GM18870 (cell line): Measurements from ENCODE around the gene LYG2.
"Not testable (repeated sequence)": the region's sequence is repeated elsewhere in the genome, so short reads cannot be mapped to it uniquely, and the experiment has no call there.

Experiments
- ATAC-seq: cut with Tn5 transposase; IDR thresholded peaks from one replicate; pipeline ENCODE4 v1.9.1; 2021; ENCODE audit warnings: moderate library complexity; ENCODE audit not compliant: unreplicated experiment

LYG2 gene

GRCh38 chr2:99201959-99202678, 53.3 kb downstream of the LYG2 start:
- no peak for ATAC-seq

GRCh38 chr2:99200076-99200800, 55.2 kb downstream of the LYG2 start:
- ATAC-seq = no peak

- ATAC-seq = no peak
Observed at GRCh38 chr2:99198103-99198841, 57.2 kb downstream of the LYG2 start.

- not testable (repeated sequence) for ATAC-seq
Observed at GRCh38 chr2:99192364-99192763, 63.1 kb downstream of the LYG2 start.
